Measurements from ENCODE around the gene ADGRE1.

Gene ADGRE1

DNA sequence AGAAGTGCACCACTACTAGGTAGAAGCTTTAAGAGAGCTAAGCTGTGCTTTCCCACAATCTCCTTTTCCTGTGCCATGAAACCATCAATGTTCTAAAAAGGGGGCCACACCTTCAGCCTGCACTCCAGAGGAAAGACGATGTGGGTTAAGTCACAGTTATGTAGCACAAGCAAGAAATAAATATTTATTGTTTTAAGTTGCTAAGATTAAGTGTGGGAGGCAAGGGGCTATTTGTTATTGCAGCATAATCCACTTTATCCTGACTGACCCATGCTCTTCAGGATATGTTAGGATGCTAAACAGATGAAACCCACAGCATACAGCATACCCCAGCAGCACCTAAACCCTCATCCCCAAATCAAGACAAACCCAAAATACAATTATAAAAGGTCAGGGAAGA lies 69.2 kb downstream of the ADGRE1 start:
- DNase-seq = no peak

DNA sequence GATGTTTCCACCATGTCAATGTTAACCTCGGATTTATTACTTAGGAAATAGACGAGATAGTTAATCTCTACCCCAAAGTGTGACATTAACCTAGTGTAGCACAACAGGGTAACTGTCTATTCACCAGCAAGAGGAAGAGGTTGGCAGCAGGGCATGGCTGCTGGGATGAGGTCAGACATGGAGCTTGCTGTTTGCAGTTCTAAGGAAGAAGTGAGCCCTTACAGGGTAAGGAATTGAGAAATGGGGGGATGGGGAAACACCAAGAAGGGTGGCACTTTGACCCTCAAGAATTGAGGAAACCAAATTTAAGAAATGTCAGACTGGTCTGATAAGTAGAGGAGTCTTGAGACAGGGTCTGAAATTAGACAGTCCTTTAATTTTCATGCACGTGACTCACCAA lies 71.4 kb downstream of the ADGRE1 start:
- DNase-seq = no peak

DNA sequence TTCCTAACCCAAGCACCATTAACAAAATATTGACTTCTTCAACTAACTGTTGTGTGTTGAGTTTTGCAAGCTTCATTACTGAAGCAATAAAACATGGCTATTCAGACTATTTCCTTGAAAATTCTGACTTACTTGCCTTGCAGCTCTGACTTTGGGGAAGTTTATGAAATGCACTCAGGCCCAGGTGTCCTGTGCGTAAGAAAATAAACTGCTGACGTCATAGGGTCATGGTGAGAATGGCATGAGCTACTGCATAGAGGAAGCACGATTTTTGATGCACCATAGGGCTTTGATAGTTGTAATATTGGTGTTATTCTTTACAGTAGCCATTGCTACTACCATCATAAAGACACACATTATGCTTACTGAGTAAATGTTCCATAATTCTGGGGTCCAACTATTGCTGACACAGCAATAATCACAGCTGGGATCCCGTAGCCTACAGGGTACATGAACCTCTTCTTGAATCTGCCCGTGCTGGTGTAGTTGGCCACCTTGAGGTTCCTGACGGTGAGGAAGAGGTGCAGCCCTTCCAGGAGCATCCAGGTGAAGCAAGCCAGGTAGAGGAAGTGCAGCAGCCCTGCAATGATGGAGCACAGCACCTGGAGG lies 76.0 kb downstream of the ADGRE1 start:
- DNase-seq = no peak

DNA sequence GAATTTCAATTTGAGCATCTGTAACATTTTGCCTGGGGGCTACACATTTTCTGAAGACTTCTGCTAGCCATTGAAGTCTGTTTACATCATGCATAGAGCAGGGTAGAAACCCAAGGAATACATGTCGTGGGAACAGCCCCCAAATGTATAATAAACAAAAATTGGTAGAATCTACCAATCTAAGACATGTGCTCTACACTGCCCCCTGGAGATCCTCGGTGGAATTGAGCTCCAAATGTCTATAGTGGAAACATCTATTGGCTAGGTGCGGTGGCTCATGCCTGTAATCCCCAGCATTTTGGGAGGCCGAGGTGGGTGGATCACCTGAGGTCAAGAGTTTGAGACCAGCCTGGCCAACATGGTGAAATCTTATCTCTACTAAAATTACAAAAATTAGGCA lies 76.6 kb downstream of the ADGRE1 start:
- DNase-seq = no peak

DNA sequence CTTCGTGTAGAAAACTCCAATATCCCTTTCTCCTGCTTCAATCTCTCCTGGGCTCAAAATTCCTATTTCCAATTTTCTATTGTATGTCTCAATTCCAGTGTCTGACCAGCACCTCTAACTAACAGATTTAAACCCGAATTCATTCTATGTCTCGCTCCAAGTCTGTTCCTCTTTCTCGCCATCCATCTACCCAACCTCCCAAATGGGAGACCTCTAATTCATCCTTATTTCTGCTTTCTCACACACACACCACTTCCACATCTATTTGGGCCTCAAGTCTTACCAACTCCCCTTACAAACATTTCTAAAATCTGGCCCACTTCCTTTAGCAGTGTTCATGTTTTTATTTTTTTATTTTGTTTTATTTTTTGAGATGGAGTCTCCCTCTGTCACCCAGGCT lies 80.6 kb downstream of the ADGRE1 start:
- DNase-seq = no peak

DNA sequence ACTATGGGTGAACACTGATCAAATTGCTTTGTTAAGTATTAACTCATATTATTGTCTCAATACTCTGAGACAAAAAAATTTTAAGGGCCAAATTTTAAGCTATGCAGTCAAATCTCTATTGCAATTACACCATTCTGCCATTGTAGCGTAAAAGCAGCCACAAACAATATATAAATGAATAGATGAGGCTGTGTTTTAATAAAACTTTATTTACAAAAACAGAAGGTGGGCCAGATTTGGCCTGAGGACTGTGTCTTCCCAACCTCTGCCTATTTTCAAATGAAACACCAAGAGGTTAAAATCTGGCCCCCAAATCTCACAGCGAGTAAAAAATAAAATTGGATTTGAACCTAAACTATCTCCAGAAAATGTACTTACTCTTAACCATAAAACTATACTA lies 82.1 kb downstream of the ADGRE1 start:
- no peak for DNase-seq

DNA sequence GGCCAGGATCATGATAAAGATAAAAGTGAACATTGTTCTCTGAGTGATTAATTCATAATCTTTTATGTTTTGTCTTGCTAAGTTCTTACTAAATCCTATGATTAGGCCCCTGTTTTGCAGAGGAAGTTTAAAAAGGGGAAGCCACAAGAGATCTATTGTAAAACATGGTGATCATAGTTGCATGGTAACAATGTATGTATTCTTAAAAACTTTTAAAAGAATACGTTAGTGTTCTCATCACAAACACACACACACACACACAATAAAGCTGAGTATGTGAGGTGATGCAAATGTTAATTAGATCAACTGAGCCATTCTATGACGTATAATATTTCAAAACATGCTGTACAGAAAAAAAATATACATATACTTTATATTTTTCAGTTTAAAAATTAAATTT lies 82.6 kb downstream of the ADGRE1 start:
- no peak for DNase-seq

DNA sequence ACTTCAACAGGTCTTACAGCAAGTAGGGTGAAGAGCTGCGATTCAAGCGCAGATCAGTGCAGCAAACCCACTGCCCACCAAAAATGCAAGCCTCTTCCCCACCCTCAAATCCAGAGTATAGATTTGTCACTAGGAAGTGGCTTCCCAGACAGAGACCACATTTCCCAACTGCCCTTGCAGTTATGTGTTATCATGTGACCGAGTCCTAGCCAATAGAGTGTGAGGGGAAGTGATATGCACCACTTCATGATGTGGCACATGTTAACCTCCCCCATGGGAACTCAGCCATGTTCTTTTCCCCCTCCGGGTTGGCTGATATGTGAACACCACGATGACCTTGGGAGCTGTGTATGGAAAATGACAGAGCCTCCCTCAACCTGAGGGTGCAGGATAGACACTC lies 83.1 kb downstream of the ADGRE1 start:
- DNase-seq = no peak

DNA sequence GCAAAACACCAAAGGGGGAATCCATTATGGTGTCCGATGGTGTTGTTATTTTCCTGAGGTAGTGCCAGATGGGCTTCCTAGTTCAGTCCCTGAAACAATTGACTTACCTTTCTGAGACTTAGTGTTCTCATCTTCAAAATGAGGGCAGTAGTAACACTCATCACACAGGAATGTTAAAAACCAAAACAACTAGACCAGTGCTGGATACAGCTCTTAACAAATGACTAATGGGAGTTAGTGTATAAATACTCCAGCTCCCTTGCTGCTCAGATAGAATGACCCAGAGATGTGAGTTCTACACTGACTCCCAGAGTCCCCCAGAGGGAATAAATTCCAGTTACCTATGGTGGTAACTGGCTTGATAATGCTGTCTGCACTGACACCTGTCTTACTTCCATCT lies 84.0 kb downstream of the ADGRE1 start:
- no peak for DNase-seq

DNA sequence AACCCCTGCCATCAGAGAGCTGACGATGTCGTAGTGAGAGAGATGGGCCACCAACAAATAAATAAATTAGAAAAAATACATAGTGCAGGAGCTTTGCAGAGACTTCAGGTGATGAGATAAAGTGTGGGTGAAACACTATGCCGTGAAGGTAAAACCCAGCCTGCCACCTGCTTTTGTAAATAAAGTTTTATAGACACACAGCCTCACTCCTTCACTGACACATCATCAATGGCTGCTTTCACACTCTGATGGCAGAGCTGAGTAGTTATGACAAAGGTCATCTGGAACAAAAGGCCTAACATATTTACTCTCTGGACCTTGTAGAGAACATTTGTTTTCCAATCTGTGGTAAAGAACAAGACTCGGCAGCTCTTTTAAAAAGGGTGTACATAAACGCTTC lies 88.8 kb downstream of the ADGRE1 start:
- DNase-seq = no peak

DNA sequence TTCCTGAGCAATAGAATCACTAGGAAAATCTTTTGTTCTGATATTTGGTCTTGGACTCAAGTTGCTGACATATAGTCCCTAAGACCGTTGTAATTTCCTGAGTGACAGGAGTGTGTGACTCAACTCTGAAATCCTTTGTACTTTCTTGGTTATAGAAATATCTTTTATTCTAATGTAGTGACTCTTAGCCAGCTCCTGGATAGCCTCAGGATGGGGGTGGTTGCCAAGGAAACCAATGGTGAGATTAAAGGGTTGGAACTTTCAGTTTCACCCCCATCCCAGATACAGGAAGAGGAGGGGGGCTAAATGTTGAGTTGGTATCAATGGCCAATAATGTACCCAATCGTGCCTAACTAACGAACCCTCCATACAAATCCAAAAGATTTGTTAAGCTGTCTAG lies 92.0 kb downstream of the ADGRE1 start:
- no peak for DNase-seq

DNA sequence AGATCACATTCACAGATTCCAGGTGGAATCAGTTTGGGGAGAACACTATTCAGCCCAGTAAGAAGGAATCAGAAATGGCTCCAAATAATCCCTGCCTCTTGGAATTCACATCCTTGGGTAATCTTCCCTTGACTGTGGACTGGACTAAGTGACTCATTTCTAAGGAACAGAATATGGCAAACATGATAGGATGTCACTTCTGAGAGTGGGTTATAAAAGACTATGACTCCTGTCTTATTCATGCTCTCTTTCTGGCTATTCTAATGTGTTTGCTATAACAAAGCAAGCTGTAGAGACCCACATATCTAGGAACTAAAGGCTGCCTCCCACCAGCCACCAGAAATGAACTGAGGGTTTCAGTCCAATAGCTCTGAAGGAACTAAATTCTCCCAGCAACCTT lies 96.1 kb downstream of the ADGRE1 start:
- DNase-seq = no peak

DNA sequence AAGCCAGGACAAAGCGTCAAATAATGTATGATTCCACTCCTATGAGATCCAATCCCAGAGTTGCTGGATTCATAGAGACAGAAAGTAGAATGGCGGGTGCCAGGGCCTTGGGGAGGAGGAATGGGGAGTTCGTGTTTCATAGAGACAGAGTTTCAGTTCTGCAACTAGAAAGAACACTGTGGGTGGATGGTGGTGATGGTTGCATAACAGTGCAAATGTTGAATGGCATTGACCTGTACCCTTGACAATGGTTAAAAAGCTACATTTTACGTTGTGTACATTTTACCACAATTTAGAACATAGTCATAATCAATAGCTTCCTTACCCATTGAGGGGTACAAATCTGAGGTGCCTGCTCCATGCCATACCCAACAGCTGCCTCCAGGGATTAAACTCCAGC lies 100.5 kb downstream of the ADGRE1 start:
- DNase-seq = no peak

DNA sequence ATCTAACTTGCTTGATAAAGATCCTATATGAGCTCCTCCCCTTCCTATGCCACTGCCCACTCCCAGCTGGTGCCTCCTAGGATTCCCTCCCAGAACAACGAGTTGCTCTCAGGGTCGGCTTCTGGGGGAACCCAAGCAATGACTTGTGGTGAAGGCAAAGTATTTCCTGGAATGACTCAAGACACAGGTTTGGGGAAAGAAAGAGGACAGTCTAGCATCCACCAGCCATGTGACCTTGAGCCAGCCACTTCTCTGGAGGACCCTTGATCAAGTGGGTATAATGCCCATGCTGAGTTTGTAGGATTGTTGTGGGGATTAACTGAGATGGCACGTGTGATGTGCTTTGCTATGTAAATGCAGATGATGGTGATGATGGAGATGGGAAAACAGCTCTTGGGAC lies 100.9 kb downstream of the ADGRE1 start:
- no peak for DNase-seq
